ENCODE results near the gene KHDC1. TPM values are rescaled to one million over a fixed set of nuclear protein-coding genes. Genes with fewer than 3 reads are reported as not detected.

Gene KHDC1
- total and polyA plus RNA-seq, 2 of the 8 experiments (the other 6 are each of a cell fraction or from before 2014, with no cell fraction given): 4.3 to 7.3 TPM

DNA sequence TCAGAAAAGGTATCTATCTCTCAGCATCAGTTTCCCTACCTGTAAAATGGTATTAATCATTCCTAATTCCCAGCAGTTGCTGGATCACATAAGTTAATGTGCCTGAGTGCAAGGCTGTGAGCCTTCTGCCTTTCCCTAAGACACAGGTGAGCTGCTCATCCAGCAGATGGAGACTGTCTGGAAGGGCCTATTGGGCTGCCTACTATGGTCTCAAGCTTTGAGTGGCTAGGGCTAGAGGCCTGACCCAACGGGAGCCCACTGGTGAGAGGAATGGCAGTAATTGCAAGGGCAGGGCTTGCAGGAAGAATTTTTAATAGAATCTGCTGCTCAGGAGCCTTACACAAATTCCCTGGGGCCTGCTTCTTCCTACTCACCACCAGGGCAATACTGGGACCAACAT, 4.3 kb downstream of the KHDC1 start:
- TF ChIP-seq CBX8 (IDR thresholded peaks at IDR 0.05; ENCODE audit: borderline replicate concordance, low read depth, low read length) (no peak), CTBP2 (IDR thresholded peaks at IDR 0.05; ENCODE audit: borderline replicate concordance, insufficient read depth, insufficient read length, low read length) (no peak), SP1 (IDR thresholded peaks at IDR 0.05; ENCODE audit: low read depth, low read length) (no peak)
- TF ChIP-seq, protein P1, sequence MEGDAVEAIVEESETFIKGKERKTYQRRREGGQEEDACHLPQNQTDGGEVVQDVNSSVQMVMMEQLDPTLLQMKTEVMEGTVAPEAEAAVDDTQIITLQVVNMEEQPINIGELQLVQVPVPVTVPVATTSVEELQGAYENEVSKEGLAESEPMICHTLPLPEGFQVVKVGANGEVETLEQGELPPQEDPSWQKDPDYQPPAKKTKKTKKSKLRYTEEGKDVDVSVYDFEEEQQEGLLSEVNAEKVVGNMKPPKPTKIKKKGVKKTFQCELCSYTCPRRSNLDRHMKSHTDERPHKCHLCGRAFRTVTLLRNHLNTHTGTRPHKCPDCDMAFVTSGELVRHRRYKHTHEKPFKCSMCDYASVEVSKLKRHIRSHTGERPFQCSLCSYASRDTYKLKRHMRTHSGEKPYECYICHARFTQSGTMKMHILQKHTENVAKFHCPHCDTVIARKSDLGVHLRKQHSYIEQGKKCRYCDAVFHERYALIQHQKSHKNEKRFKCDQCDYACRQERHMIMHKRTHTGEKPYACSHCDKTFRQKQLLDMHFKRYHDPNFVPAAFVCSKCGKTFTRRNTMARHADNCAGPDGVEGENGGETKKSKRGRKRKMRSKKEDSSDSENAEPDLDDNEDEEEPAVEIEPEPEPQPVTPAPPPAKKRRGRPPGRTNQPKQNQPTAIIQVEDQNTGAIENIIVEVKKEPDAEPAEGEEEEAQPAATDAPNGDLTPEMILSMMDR (IDR thresholded peaks at IDR 0.05; ENCODE audit: control extremely low read depth in 1 of 3, insufficient read depth in 1 of 3, low read depth in 1 of 3, low read length in 3 of 3): peak in 2 of 3 experiments; percentile 4 to 24; a peak in 1 of 4 replicates
- Histone ChIP-seq H3K27ac (ENCODE audit: low read depth, low read length) (no peak overlapping the region), H4K91ac (replicated peaks; ENCODE audit: insufficient read length, low read length) (no peak overlapping the region), H2AK5ac (ENCODE audit: low read depth, low read length) (no peak overlapping the region), H3K36me3 (ENCODE audit: control insufficient read depth in 2 of 4, insufficient read depth in 4 of 4, low read length in 3 of 4) (no peaks in the 10 kb centered on the region), H3K9ac (replicated peaks in 1 of 4; ENCODE audit: extremely low read depth in 1 of 4, low read depth in 3 of 4, low read length in 3 of 4) (no peak overlapping the region), H2BK20ac (ENCODE audit: low read length) (no peak overlapping the region), H3K4me2 (ENCODE audit: insufficient read depth in 1 of 2, low read depth in 2 of 2, low read length in 2 of 2) (no peak overlapping the region), H3K56ac (replicated peaks; ENCODE audit: insufficient read length, low read depth, low read length) (no peak overlapping the region), H3K23me2 (ENCODE audit: low read depth, low read length) (peaks cover 6% of the 10 kb centered on the region; the same call in 1 of the 2 replicates), H2BK12ac (ENCODE audit: low read depth, low read length) (0 out of 2 replicates have a peak overlapping the region, but pooled peaks have one; percentile 42), H4K5ac (ENCODE audit: insufficient read length, low read depth, low read length) (no peak overlapping the region), H3K14ac (ENCODE audit: insufficient read length) (no peak overlapping the region), H3K4me3 (ENCODE audit: extremely low read depth in 1 of 4, insufficient read depth in 2 of 4, low read depth in 3 of 4, low read length in 4 of 4) (no peak overlapping the region), H2BK5ac (ENCODE audit: low read depth, low read length) (no peak overlapping the region), H3K23ac (ENCODE audit: insufficient read length) (no peak overlapping the region), H3K9me3 (ENCODE audit: insufficient read depth in 2 of 2, low read depth in 1 of 2, low read length in 1 of 2) (no peaks in the 10 kb centered on the region), H3K4me1 (replicated peaks in 1 of 4; ENCODE audit: control insufficient read depth in 3 of 4, insufficient read depth in 4 of 4, low read length in 3 of 4) (peaks cover 0 to 7% (median 3%) of the 10 kb centered on the region in 4 experiments; a peak in 4 of 7 replicates), H4K8ac (ENCODE audit: extremely low read depth, insufficient read depth, low read length) (no peak overlapping the region), H3K79me2 (ENCODE audit: control insufficient read depth in 1 of 2, insufficient read depth in 2 of 2, low read length in 2 of 2) (no peaks in the 10 kb centered on the region), H3K27me3 (replicated peaks in 1 of 4; ENCODE audit: control insufficient read depth in 3 of 4, extremely low read depth in 1 of 4, insufficient read depth in 3 of 4, low read length in 3 of 4) (no peaks in the 10 kb centered on the region), H3K79me1 (ENCODE audit: low read depth, low read length) (no peaks in the 10 kb centered on the region), H3K4ac (replicated peaks; ENCODE audit: insufficient read length, low read depth, low read length) (no peak overlapping the region), H2BK120ac (replicated peaks; ENCODE audit: low read depth, low read length) (no peak overlapping the region), H2AFZ (ENCODE audit: low read length) (no peak overlapping the region), H2BK15ac (ENCODE audit: low read length) (no peak overlapping the region), H3K18ac (ENCODE audit: extremely low read depth, low read length) (no peak overlapping the region), H4K20me1 (replicated peaks in 1 of 2; ENCODE audit: control insufficient read depth in 1 of 2, insufficient read depth in 2 of 2, low read length in 2 of 2) (no peaks in the 10 kb centered on the region)
- no peak for DNase-seq (ENCODE audit: low read depth in 1 of 2, low spot score in 2 of 2)
- ChIA-PET CTCF (ENCODE audit: partially characterized antibody) (no interaction called here), POLR2A (ENCODE audit: partially characterized antibody) (no interaction called here)
- FAIRE-seq: no peak
- 80% methylated on average over 1 of the region's 1 CpG; no CpG with 5 or more reads in 1 of the 2 experiments for WGBS, 2 experiments (ENCODE audit: extremely low coverage in 1 of 2, insufficient coverage in 1 of 2, insufficient read length in 1 of 2, insufficient replicate concordance in 2 of 2, low coverage in 1 of 2, low lambda C conversion rate in 2 of 2, missing lambda C conversion rate in 1 of 2)

All from H1 (cell line).